HG03025 (cell line): ENCODE results near the gene MRPS6.

Experiments used
- ATAC-seq: cut with Tn5 transposase; IDR thresholded peaks from one replicate; pipeline ENCODE4 v1.9.1; 2021; ENCODE audit warnings: mild to moderate bottlenecking, moderate library complexity; ENCODE audit not compliant: unreplicated experiment, low FRiP score

MRPS6 gene

DNA sequence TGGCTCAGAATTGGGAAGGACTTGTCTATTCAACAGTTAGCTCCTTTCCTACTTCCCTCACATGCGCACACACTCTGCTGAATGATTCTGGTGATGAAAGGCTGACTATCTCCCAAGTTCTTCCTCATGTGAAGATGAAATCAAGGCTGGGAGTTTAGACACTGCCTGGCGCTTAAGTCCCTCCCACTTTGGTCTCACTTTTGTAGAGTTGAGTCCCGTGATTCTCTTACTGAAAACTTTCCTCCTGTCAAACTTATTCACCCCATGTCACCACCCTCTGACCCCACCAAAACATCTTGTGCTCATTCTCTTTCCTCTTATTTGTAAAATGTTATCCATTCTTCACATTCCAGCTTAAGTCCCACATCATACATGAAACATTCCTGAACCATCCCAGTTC lies 8.4 kb upstream of the MRPS6 start:
- no peak for ATAC-seq

DNA sequence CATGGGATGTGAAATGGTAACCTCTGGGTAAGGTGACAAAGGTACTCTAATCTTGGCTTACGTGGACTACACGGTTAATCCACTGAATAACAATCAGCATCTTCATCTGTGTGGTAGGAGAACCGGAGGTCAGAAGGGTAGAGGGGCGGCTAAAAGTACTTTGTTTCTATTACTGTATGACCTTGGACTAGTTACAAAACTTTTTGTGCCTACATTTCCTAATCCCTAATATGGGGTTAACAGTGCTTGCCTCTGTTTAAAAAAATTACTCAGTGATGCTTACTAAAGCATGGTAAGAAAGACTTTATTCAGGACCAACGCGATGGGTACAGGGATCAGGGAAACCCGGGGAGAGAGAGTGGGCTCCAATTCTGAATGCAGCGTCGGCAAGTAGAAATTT lies 1.7 kb upstream of the MRPS6 start:
- no peak for ATAC-seq

- ATAC-seq: peak; percentile 12
Observed at GRCh38 chr21:34072145-34073031, 990 bp upstream of the MRPS6 start.

GRCh38 chr21:34073749-34074282 lies 438 bp downstream of the MRPS6 start:
- peak; percentile 29 for ATAC-seq

GRCh38 chr21:34074283-34075090 lies 1.1 kb downstream of the MRPS6 start:
- ATAC-seq: no peak

DNA sequence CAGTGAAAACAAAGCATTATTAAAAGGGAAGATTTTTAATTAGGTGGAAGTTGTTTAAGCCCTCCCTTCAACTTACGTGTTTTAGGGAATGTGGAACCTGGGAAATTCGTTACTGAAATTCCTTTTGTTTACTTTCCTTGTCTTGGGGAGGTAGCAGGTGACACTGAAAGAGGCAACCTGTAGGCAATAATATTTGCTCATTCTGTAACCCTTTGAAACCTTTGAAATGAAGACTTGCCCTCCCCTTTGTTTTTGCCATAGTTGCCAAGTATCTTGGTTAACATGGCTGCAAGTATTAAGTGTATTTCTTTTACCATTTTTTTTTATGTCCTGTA lies 1.7 kb downstream of the MRPS6 start:
- ATAC-seq: no peak

GRCh38 chr21:34075760-34076660 lies 2.6 kb downstream of the MRPS6 start:
- no peak for ATAC-seq

DNA sequence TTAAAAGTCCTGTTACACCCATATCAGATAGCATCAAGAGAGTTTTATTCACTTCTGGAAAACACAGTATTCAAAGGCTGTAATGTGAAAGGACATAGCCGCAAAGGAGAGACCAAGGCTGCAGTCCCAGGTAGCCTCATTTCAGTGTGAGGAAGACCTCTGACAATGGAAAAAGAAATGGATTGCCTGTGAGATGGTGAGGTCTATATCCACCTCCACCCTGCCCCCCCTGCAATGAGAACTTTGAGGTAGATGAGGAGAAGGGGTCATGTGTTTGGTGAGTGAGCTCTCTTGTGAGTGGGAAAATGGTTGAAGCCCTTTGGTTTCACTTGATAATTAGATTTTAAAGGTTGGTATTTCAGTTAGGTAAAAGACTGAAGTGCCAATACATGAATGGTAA lies 3.5 kb downstream of the MRPS6 start:
- no peak for ATAC-seq

DNA sequence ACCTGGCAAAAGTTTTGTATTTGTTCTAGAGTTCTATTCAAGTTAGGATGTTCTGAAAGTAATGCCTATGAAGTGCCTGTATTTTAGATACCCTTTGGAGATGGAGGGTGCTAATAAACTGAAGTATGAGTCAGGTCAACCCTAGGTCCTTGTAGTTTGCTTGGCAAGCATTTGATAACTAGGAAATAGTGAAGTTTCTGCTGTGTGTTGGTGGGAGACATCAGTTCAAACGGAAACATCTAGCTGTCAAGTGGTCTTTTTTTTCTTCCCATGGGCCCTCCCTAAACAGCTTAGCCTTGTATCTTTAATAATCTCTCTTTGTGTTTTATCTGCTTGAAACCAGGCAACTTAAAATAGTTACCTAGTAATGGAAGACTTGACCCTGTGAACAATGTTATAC lies 4.5 kb downstream of the MRPS6 start:
- ATAC-seq: no peak

DNA sequence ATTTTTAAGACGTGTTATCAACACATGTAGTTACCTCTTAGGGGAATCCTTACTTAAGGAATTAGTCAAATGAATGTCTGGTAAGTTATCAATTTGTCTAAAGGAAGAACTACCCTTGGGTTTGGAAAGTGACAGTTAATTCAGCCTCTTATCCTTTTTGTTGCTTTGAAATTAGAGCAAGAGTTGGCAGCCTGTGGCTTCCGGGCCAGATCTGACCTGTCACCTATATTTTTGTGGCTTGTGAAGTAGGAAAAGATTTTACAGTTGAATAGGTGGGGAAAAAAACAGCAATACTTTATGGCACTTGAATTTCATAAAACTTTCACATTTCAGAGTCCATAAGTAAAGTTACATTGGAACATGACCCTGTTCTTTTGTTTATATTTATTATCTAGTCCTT lies 5.5 kb downstream of the MRPS6 start:
- no peak for ATAC-seq

DNA sequence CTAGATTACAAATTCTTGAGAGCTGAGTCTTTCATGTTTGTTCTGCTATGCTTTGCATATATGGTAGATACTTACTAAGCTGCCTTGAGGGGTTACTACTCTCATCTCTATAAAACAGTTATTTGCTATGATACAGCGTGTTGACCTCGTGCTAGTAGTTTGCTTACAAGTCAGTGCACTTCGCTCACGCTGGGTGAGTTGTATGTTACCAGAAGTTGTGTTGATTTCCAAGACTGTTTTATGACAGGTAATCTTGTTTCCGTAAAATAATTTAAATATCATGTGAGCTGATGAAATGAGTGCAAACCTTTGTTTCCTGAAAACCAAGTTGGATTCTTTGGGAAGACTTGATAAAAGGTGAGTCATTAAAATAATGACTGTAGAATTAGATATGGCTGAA lies 7.3 kb downstream of the MRPS6 start:
- ATAC-seq: no peak

GRCh38 chr21:34082769-34083168 lies 9.4 kb downstream of the MRPS6 start:
- ATAC-seq: no peak

DNA sequence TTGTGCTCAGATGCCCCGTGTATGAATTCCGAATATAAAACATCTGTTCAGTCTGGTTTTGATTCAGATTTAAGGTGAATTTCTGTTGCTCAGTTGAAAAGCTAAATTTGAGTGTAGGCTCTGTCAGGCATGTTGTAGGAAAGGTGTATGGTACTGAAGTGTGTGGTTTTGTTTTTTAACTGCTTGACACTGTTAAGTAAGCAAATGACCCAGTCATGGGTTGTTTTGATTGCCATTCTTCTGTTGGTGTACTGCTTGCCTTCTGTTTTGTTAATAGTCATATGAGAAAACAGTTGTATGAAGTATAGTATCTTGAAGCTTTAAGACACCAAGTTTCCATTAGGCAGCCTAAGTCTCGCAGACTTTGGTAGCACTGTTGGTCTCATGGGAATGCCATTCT lies 10.0 kb downstream of the MRPS6 start:
- ATAC-seq: no peak

- no peak for ATAC-seq
Observed at GRCh38 chr21:34085129-34085528, 11.8 kb downstream of the MRPS6 start.

GRCh38 chr21:34086887-34087306 lies 13.5 kb downstream of the MRPS6 start:
- ATAC-seq: no peak

DNA sequence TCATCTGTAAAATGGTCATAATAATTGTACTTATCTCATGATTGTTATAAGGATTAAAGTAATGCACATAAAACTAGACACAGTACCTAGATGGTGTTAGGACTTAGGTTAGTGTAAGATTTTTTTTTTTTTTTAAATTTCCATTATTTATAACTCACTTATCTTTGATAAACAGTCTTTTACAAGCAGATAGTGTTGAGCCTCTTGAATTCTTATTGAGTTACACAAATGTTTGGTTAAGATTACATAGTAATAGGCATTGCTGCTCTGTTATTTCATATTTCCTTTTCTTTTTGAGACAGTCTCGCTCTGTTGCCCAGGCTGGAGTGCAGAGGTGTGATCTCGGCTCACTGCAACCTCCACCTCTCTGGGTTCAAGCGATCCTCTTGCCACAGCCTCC lies 15.4 kb downstream of the MRPS6 start:
- no peak for ATAC-seq

DNA sequence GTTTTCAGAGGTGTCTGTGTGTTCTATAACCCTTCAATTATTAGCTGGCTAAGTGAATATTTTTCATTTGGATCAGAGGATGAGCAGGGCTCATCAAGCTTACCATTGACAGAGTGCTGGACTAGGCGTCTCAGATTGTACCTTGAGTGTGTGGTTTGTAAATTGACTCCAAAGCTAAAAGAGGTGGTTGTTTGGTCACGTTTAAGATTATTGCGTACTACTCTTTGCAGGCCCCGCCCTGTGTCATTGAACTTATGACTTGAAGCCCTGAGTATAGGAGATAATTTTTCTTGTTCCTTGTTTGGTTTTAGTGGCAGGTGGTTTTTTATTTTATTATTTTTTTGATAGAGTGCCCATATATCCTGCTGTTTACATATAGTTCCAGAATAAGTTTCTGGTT lies 17.7 kb downstream of the MRPS6 start:
- no peak for ATAC-seq

DNA sequence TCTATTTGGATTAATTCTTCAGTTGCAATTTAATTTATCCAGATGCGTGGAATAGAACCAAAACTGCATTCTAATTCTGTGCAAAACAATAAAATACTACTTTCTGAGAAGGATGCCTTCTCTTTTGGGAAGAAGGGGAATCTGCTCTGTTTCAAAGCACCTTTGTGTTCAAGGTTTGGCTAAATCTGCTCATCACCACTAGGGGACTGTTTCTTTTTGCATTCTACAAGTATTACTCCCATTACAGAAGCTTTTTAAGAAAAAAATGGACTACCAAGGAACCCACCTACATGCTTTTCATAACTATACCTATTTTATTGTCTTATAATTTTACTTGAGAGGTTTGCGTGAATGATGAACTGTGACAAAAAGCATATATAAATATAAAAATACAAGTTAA lies 18.2 kb downstream of the MRPS6 start:
- ATAC-seq: no peak

- ATAC-seq: no peak
Observed at GRCh38 chr21:34092262-34092921, 19.0 kb downstream of the MRPS6 start.

DNA sequence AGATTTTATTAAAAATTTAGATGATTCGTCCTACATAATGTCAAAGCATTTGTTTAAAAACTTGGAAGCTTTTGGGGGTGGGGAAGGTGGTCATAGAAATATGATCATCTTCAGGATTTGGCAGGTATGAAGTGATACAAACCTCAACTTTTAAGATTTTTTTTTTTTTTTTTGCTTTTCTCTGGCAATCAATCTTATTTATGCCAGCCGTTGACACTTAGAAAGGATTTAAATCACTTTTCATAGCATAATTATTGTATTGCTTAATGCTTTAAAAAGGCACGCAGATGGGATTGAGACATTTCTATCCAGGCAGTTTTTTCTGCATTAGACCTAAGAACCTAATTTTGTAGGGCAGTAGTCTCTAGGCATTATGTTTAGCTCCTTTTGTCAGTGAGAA lies 19.7 kb downstream of the MRPS6 start:
- no peak for ATAC-seq
